H9 (cell line): ENCODE results near the gene HAUS7. TPM values are rescaled to one million over a fixed set of nuclear protein-coding genes. Genes with fewer than 3 reads are reported as not detected.

Experiments used
- DNase-seq: peaks from one replicate; pipeline ENCODE4 v3.0.0-alpha.2; 2017
- H2AFZ ChIP-seq: one replicate; pipeline ENCODE4 v1.6.1; 2013; ENCODE audit warnings: mild to moderate bottlenecking, low read length, control low read depth, moderate library complexity
- H2AK5ac ChIP-seq: 2 replicates; pipeline ENCODE4 v1.6.1; 2013; ENCODE audit warnings: low read length, control low read depth, mixed read lengths; ENCODE audit not compliant: insufficient read length
- H2BK120ac ChIP-seq: one replicate; pipeline ENCODE4 v1.6.1; 2013; ENCODE audit warnings: low read depth, mild to moderate bottlenecking, low read length, control low read depth, inconsistent platforms; ENCODE audit not compliant: poor library complexity, severe bottlenecking
- H2BK12ac ChIP-seq: 2 replicates; pipeline ENCODE4 v1.6.1; 2013; ENCODE audit warnings: low read length, control low read depth, mixed read lengths, low read depth; ENCODE audit not compliant: insufficient read length
- H2BK15ac ChIP-seq: 2 replicates; pipeline ENCODE4 v1.6.1; 2013; ENCODE audit warnings: low read depth, low read length, control low read depth
- H2BK20ac ChIP-seq: one replicate; pipeline ENCODE4 v1.6.1; 2013; ENCODE audit warnings: low read depth, mild to moderate bottlenecking, low read length, control low read depth, inconsistent platforms; ENCODE audit not compliant: poor library complexity, severe bottlenecking
- H2BK5ac ChIP-seq: 2 replicates; pipeline ENCODE4 v1.6.1; 2013; ENCODE audit warnings: low read length, control low read depth, mixed read lengths; ENCODE audit not compliant: insufficient read length
- H3K14ac ChIP-seq: 2 replicates; pipeline ENCODE4 v1.6.1; 2013; ENCODE audit warnings: low read length, control low read depth; ENCODE audit not compliant: insufficient read depth
- H3K18ac ChIP-seq: 2 replicates; pipeline ENCODE4 v1.6.1; 2013; ENCODE audit warnings: low read depth, mild to moderate bottlenecking, mixed read lengths, low read length, control low read depth; ENCODE audit not compliant: insufficient read length
- H3K23ac ChIP-seq: 2 replicates; pipeline ENCODE4 v1.6.1; 2013; ENCODE audit warnings: low read length, control low read depth, mixed read lengths, low read depth; ENCODE audit not compliant: insufficient read length
- H3K23me2 ChIP-seq: 2 replicates; pipeline ENCODE4 v1.6.1; 2013; ENCODE audit warnings: low read depth, mild to moderate bottlenecking, mixed read lengths, low read length, control low read depth; ENCODE audit not compliant: insufficient read length, poor library complexity, severe bottlenecking
- H3K27ac ChIP-seq: 2 replicates; pipeline ENCODE4 v1.5.1; 2013; ENCODE audit warnings: low read length, control low read depth, mixed read lengths, low read depth; ENCODE audit not compliant: insufficient read length
- H3K27me3 ChIP-seq: 2 replicates; pipeline ENCODE4 v1.6.1; 2013; ENCODE audit warnings: low read length, control low read depth, inconsistent platforms; ENCODE audit not compliant: insufficient read depth
- H3K4ac ChIP-seq: 2 replicates; pipeline ENCODE4 v1.6.1; 2013; ENCODE audit warnings: low read depth, mild to moderate bottlenecking, control low read depth, inconsistent platforms, low read length, moderate library complexity
- H3K4me1 ChIP-seq: 2 replicates; pipeline ENCODE4 v1.6.1; 2013; ENCODE audit warnings: low read length, control low read depth, inconsistent platforms; ENCODE audit not compliant: insufficient read depth
- H3K4me2 ChIP-seq: 2 replicates; pipeline ENCODE4 v1.6.1; 2013; ENCODE audit warnings: low read length, control low read depth, mixed read lengths; ENCODE audit not compliant: insufficient read length, insufficient read depth
- H3K56ac ChIP-seq: 2 replicates; pipeline ENCODE4 v1.6.1; 2013; ENCODE audit warnings: low read depth, mild to moderate bottlenecking, mixed read lengths, low read length, control low read depth; ENCODE audit not compliant: insufficient read length
- H3K79me1 ChIP-seq: 2 replicates; pipeline ENCODE4 v1.6.1; 2013; ENCODE audit warnings: low read depth, mild to moderate bottlenecking, moderate library complexity, low read length, control low read depth, inconsistent platforms; ENCODE audit not compliant: insufficient read depth, poor library complexity, severe bottlenecking
- H3K79me2 ChIP-seq: 2 replicates; pipeline ENCODE4 v1.6.1; 2013; ENCODE audit warnings: low read length, control low read depth, inconsistent platforms; ENCODE audit not compliant: insufficient read depth
- H3K9ac ChIP-seq: 2 replicates; pipeline ENCODE4 v1.6.1; 2013; ENCODE audit warnings: low read length, control low read depth, mixed read lengths; ENCODE audit not compliant: insufficient read length; ENCODE audit errors: extremely low read depth
- H3K9me3 ChIP-seq: one replicate; pipeline ENCODE4 v1.6.1; 2013; ENCODE audit warnings: low read depth, low read length, inconsistent platforms; ENCODE audit not compliant: control insufficient read depth
- H3T11ph ChIP-seq: one replicate; pipeline ENCODE4 v1.6.1; 2013; ENCODE audit warnings: mild to moderate bottlenecking, low read length, control low read depth, inconsistent platforms
- H4K20me1 ChIP-seq: one replicate; pipeline ENCODE4 v1.6.1; 2013; ENCODE audit not compliant: control insufficient read depth, insufficient read length, insufficient read depth
- H4K5ac ChIP-seq: 2 replicates; pipeline ENCODE4 v1.6.1; 2013; ENCODE audit warnings: low read depth, mild to moderate bottlenecking, mixed read lengths, low read length, control low read depth; ENCODE audit not compliant: insufficient read length
- H4K8ac ChIP-seq: replicated peaks from 2 replicates; pipeline ENCODE4 v1.6.1; 2013; ENCODE audit warnings: low read length, control low read depth, mixed read lengths, low read depth; ENCODE audit not compliant: insufficient read length
- H4K91ac ChIP-seq: 2 replicates; pipeline ENCODE4 v1.6.1; 2013; ENCODE audit warnings: low read depth, mild to moderate bottlenecking, moderate library complexity, mixed read lengths, low read length, control low read depth; ENCODE audit not compliant: insufficient read length
- H3K27ac Mint-ChIP-seq, 3 experiments: 2 replicates in 2 of 3; 3 replicates in 1 of 3; pipeline ENCODE4 v1.8.0; 2020 to 2021; ENCODE audit warnings: mixed read lengths in 3 of 3, mild to moderate bottlenecking in 1 of 3, moderate library complexity in 1 of 3
- H3K27me3 Mint-ChIP-seq: 2 replicates; pipeline ENCODE4 v1.8.0; 2021; ENCODE audit warnings: low read depth, mild to moderate bottlenecking, moderate library complexity, mixed read lengths
- H3K36me3 Mint-ChIP-seq, 3 experiments: 2 replicates in 2 of 3; 3 replicates in 1 of 3; pipeline ENCODE4 v1.8.0; 2020 to 2021; ENCODE audit warnings: low read depth in 3 of 3, mixed read lengths in 3 of 3; ENCODE audit not compliant: insufficient read depth in 1 of 3
- H3K4me1 Mint-ChIP-seq, 2 experiments: 2 replicates each; pipeline ENCODE4 v1.8.0; 2020; ENCODE audit warnings: mixed read lengths in 2 of 2
- H3K4me3 Mint-ChIP-seq, 2 experiments: 2 replicates in 1 of 2; 3 replicates in 1 of 2; pipeline ENCODE4 v1.8.0; 2020 to 2021; ENCODE audit warnings: mild to moderate bottlenecking in 2 of 2, mixed read lengths in 2 of 2, moderate library complexity in 1 of 2
- H3K9me3 Mint-ChIP-seq, 2 experiments: 2 replicates in 1 of 2; 3 replicates in 1 of 2; pipeline ENCODE4 v1.8.0; 2020; ENCODE audit warnings: mild to moderate bottlenecking in 2 of 2, mixed read lengths in 2 of 2, moderate library complexity in 1 of 2
- WGBS: extraction: QIAGEN DNeasy Blood & Tissue Kit; methylation state at CpG from one replicate; pipeline ENCODE4 v1.1.7; 2013; ENCODE audit warnings: missing lambda C conversion rate, low lambda C conversion rate, mixed read lengths; ENCODE audit not compliant: insufficient read length; ENCODE audit errors: extremely low coverage; 5-methylcytosine and 5-hydroxymethylcytosine counted together
- total RNA-seq: library from RNA; stranded (reverse); gene quantifications from 2 replicates; pipeline ENCODE4 v1.2.1, GENCODE V29; 2021
- TF ChIP-seq, protein P1 (sequence below): fragments of 200-600 bp; sonication (generic); conservative IDR thresholded peaks from 3 replicates; pipeline ENCODE4 v1.8.0; 2021; ENCODE audit warnings: antibody characterized with exemption, mild to moderate bottlenecking

Gene HAUS7
- total RNA-seq, 1 experiment from 2014 or later: 45.3 TPM

DNA sequence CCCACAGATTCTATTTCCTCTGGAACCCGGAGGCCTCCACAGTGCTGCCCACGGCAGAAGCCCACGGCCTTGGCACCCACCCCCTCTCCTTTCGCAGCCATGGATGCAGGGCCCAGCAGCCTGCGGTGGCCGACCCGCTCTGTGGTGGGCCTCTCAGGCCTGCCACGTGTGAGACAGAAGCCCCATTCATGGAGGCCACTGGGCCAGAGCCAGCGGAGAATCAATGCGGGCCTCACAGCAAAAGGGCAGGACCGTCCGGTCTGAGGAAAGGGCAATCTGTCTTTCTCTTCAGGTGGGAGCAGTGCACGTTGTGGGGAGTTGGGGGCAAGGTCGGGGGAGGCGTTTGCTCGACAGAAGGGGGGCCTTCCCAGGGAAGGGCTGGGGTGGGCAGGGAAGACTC lies 8.4 kb upstream of the HAUS7 start:
- H2AK5ac ChIP-seq: no peak overlapping the region
- no peak overlapping the region for H2AFZ ChIP-seq
- H2BK20ac ChIP-seq: no peak overlapping the region
- H3K27me3 ChIP-seq: peaks cover 3% of the 10 kb centered on the region
- Mint-ChIP-seq H3K36me3 (peaks cover 0 to 3% (median 0%) of the 10 kb centered on the region in 3 experiments; a peak in 1 of 7 replicates), H3K9me3 (peaks cover 33 to 47% of the 10 kb centered on the region in 2 experiments), H3K4me1 (peaks cover 2% of the 10 kb centered on the region in 2 experiments; a peak in 3 of 4 replicates), H3K27ac (no peak overlapping the region; a peak in 1 of 7 replicates), H3K27me3 (peaks cover 23% of the 10 kb centered on the region), H3K4me3 (no peak overlapping the region)
- TF ChIP-seq, protein P1, sequence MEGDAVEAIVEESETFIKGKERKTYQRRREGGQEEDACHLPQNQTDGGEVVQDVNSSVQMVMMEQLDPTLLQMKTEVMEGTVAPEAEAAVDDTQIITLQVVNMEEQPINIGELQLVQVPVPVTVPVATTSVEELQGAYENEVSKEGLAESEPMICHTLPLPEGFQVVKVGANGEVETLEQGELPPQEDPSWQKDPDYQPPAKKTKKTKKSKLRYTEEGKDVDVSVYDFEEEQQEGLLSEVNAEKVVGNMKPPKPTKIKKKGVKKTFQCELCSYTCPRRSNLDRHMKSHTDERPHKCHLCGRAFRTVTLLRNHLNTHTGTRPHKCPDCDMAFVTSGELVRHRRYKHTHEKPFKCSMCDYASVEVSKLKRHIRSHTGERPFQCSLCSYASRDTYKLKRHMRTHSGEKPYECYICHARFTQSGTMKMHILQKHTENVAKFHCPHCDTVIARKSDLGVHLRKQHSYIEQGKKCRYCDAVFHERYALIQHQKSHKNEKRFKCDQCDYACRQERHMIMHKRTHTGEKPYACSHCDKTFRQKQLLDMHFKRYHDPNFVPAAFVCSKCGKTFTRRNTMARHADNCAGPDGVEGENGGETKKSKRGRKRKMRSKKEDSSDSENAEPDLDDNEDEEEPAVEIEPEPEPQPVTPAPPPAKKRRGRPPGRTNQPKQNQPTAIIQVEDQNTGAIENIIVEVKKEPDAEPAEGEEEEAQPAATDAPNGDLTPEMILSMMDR: no peak
- H3T11ph ChIP-seq: no peak overlapping the region
- H3K79me2 ChIP-seq: no peaks in the 10 kb centered on the region
- H3K9me3 ChIP-seq: peaks cover 21% of the 10 kb centered on the region
- no peaks in the 10 kb centered on the region for H4K20me1 ChIP-seq
- H3K4ac ChIP-seq: no peak overlapping the region
- H2BK120ac ChIP-seq: no peak overlapping the region
- H4K91ac ChIP-seq: no peak overlapping the region
- H3K9ac ChIP-seq: no peak overlapping the region
- no peak overlapping the region for H3K14ac ChIP-seq
- no peak overlapping the region for H4K8ac ChIP-seq
- H3K18ac ChIP-seq: no peak overlapping the region
- WGBS: no CpG with 5 or more reads among the region's 16 CpGs
- no peak overlapping the region for H2BK12ac ChIP-seq
- no peak overlapping the region for H3K56ac ChIP-seq
- H3K79me1 ChIP-seq: no peaks in the 10 kb centered on the region
- H3K4me1 ChIP-seq: no peaks in the 10 kb centered on the region; the same call in 1 of the 2 replicates
- no peak overlapping the region for H2BK15ac ChIP-seq
- H3K23ac ChIP-seq: no peak overlapping the region
- DNase-seq: no peak
- H3K23me2 ChIP-seq: no peaks in the 10 kb centered on the region
- no peak overlapping the region for H3K27ac ChIP-seq
- no peak overlapping the region for H4K5ac ChIP-seq
- H2BK5ac ChIP-seq: no peak overlapping the region
- no peak overlapping the region for H3K4me2 ChIP-seq
